Dermis microvascular lymphatic vessel endothelial cell (primary cell): ENCODE results near the gene EPN3. TPM values are rescaled to one million over a fixed set of nuclear protein-coding genes. Genes with fewer than 3 reads are reported as not detected.

Experiments
- DNase-seq, 2 donors: peaks; one replicate each; pipeline versions ENCODE4 v3.0.0 to v3.0.0-alpha.2; 2010; ENCODE audit warnings: low read depth in 2 of 2
- total RNA-seq: library from RNA; depleted of rRNA; stranded (reverse); fragments of >200 nt; gene quantifications from 2 replicates; pipeline ENCODE4 v1.2.1, GENCODE V29; 2014

The EPN3 gene
- total RNA-seq, 1 donor from 2014 or later: 0.13 TPM

- no peak for DNase-seq
Observed at GRCh38 chr17:50548831-50549230, 16.3 kb downstream of the EPN3 start.

GRCh38 chr17:50549256-50549941, 16.9 kb downstream of the EPN3 start:
- no peak for DNase-seq

- DNase-seq: no peak
Observed at GRCh38 chr17:50549969-50550368, 17.4 kb downstream of the EPN3 start.

- DNase-seq: peak; percentile 79 to 87
Observed at GRCh38 chr17:50550661-50551432, 18.3 kb downstream of the EPN3 start.

- DNase-seq: no peak
Observed at GRCh38 chr17:50551433-50551815, 18.9 kb downstream of the EPN3 start.

GRCh38 chr17:50551884-50552283, 19.3 kb downstream of the EPN3 start:
- DNase-seq: no peak

GRCh38 chr17:50554201-50554600, 21.7 kb downstream of the EPN3 start:
- no peak for DNase-seq

- no peak for DNase-seq
Observed at GRCh38 chr17:50556803-50557202, 24.3 kb downstream of the EPN3 start.

GRCh38 chr17:50557630-50558029, 25.1 kb downstream of the EPN3 start:
- no peak for DNase-seq

- DNase-seq: no peak
Observed at GRCh38 chr17:50558091-50558490, 25.6 kb downstream of the EPN3 start.

- DNase-seq: no peak
Observed at GRCh38 chr17:50558581-50558940, 26.0 kb downstream of the EPN3 start.

GRCh38 chr17:50558941-50559614, 26.5 kb downstream of the EPN3 start:
- DNase-seq: no peak

- peak in 1 of 2 donors; percentile 7 for DNase-seq
Observed at GRCh38 chr17:50559674-50560184, 27.2 kb downstream of the EPN3 start.

GRCh38 chr17:50560185-50560824, 27.8 kb downstream of the EPN3 start, which contains the start of gene CACNA1G:
CACNA1G (plus strand) TSS chr17:50560715; CDS start chr17:50561460, 745 bp downstream.
- peak in 1 of 2 donors; percentile 75 for DNase-seq

- no peak for DNase-seq
Observed at GRCh38 chr17:50560931-50561745, 28.6 kb downstream of the EPN3 start.

- no peak for DNase-seq
Observed at GRCh38 chr17:50561746-50562141, 29.2 kb downstream of the EPN3 start.

- DNase-seq: no peak
Observed at GRCh38 chr17:50562242-50563091, 29.9 kb downstream of the EPN3 start.

GRCh38 chr17:50563092-50563511, 30.6 kb downstream of the EPN3 start:
- DNase-seq: no peak

GRCh38 chr17:50564916-50565315, 32.4 kb downstream of the EPN3 start:
- peak in 1 of 2 donors; percentile 13 for DNase-seq
